ENCODE measurements around the gene CNTNAP2. TPM values are rescaled to one million over a fixed set of nuclear protein-coding genes. Genes with fewer than 3 reads are reported as not detected.

Gene CNTNAP2
- total RNA-seq, 1 experiment from 2014 or later: 64.5 TPM

- Histone ChIP-seq H2BK12ac (ENCODE audit: insufficient read length, low read depth, low read length) (no peak overlapping the region), H2BK15ac (ENCODE audit: low read depth, low read length) (no peak overlapping the region), H3K79me2 (ENCODE audit: insufficient read depth, low read length) (no peaks in the 10 kb centered on the region), H2BK5ac (ENCODE audit: insufficient read length, low read length) (no peak overlapping the region), H3K79me1 (ENCODE audit: insufficient read depth, low read depth, low read length, poor library complexity, severe bottlenecking) (no peaks in the 10 kb centered on the region), H3K23ac (ENCODE audit: insufficient read length, low read depth, low read length) (no peak overlapping the region), H3K27ac (ENCODE audit: insufficient read length, low read depth, low read length) (no peak overlapping the region), H4K8ac (replicated peaks; ENCODE audit: insufficient read length, low read depth, low read length) (no peak overlapping the region), H3K4me1 (ENCODE audit: insufficient read depth, low read length) (no peaks in the 10 kb centered on the region), H4K5ac (ENCODE audit: insufficient read length, low read depth, low read length) (no peak overlapping the region), H3K4ac (ENCODE audit: low read depth, low read length) (no peak overlapping the region), H3K9ac (ENCODE audit: extremely low read depth, insufficient read length, low read length) (no peak overlapping the region), H3K56ac (ENCODE audit: insufficient read length, low read depth, low read length) (no peak overlapping the region), H3K27me3 (ENCODE audit: insufficient read depth, low read length) (no peaks in the 10 kb centered on the region), H3T11ph (ENCODE audit: low read length) (no peak overlapping the region), H3K14ac (ENCODE audit: insufficient read depth, low read length) (no peak overlapping the region), H3K9me3 (ENCODE audit: control insufficient read depth, low read depth, low read length) (no peaks in the 10 kb centered on the region), H2BK120ac (ENCODE audit: low read depth, low read length, poor library complexity, severe bottlenecking) (no peak overlapping the region), H3K23me2 (ENCODE audit: insufficient read length, low read depth, low read length, poor library complexity, severe bottlenecking) (no peaks in the 10 kb centered on the region), H2BK20ac (ENCODE audit: low read depth, low read length, poor library complexity, severe bottlenecking) (no peak overlapping the region), H4K91ac (ENCODE audit: insufficient read length, low read depth, low read length) (no peak overlapping the region), H2AFZ (ENCODE audit: low read length) (no peak overlapping the region), H4K20me1 (ENCODE audit: control insufficient read depth, insufficient read depth, insufficient read length) (no peaks in the 10 kb centered on the region), H2AK5ac (ENCODE audit: insufficient read length, low read length) (no peak overlapping the region), H3K18ac (ENCODE audit: insufficient read length, low read depth, low read length) (no peak overlapping the region), H3K4me2 (ENCODE audit: insufficient read depth, insufficient read length, low read length) (no peak overlapping the region)
- TF ChIP-seq CTCF (conservative IDR thresholded peaks at IDR 0.05): no peak
- Mint-ChIP-seq H3K9me3 (no peaks in the 10 kb centered on the region), H3K4me3 (no peak overlapping the region), H3K36me3 (ENCODE audit: insufficient read depth in 1 of 3, low read depth in 3 of 3) (no peaks in the 10 kb centered on the region), H3K27me3 (ENCODE audit: low read depth) (no peaks in the 10 kb centered on the region), H3K27ac (no peak overlapping the region), H3K4me1 (no peaks in the 10 kb centered on the region)
- DNase-seq: no peak
- 100% methylated on average over 1 of the region's 4 CpGs for WGBS (ENCODE audit: extremely low coverage, insufficient read length, low lambda C conversion rate)
Measured at GRCh38 chr7:147485660-147486210, 1369.1 kb downstream of the CNTNAP2 start.
